Neuronal stem cell (in vitro differentiated cells): ENCODE data around the gene SHISA9.

ENCODE experiments used
- DNase-seq: peaks from one replicate; pipeline ENCODE4 v3.0.0-alpha.2; 2013; ENCODE audit warnings: low spot score
- H2AFZ ChIP-seq: one replicate; pipeline ENCODE4 v1.6.1; 2013; ENCODE audit warnings: mild to moderate bottlenecking, low read length, inconsistent platforms
- H2AK5ac ChIP-seq: 2 replicates; pipeline ENCODE4 v1.6.1; 2013; ENCODE audit warnings: low read depth, mild to moderate bottlenecking, inconsistent platforms, low read length, moderate library complexity, mixed read lengths
- H2BK120ac ChIP-seq: 2 replicates; pipeline ENCODE4 v1.6.1; 2013; ENCODE audit warnings: low read depth, mild to moderate bottlenecking, inconsistent platforms, low read length, moderate library complexity, mixed read lengths
- H2BK12ac ChIP-seq: one replicate; pipeline ENCODE4 v1.6.1; 2013; ENCODE audit warnings: low read length, inconsistent platforms
- H2BK15ac ChIP-seq: 2 replicates; pipeline ENCODE4 v1.6.1; 2013; ENCODE audit warnings: mild to moderate bottlenecking, low read length, inconsistent platforms, mixed read lengths
- H2BK5ac ChIP-seq: one replicate; pipeline ENCODE4 v1.6.1; 2013; ENCODE audit warnings: inconsistent platforms, mild to moderate bottlenecking, low read length, moderate library complexity
- H3K14ac ChIP-seq: one replicate; pipeline ENCODE4 v1.6.1; 2013; ENCODE audit warnings: low read length, inconsistent platforms
- H3K18ac ChIP-seq: 2 replicates; pipeline ENCODE4 v1.6.1; 2013; ENCODE audit warnings: low read length, inconsistent platforms
- H3K23ac ChIP-seq: 2 replicates; pipeline ENCODE4 v1.6.1; 2013; ENCODE audit warnings: low read depth, mild to moderate bottlenecking, mixed read lengths, low read length, inconsistent platforms; ENCODE audit not compliant: poor library complexity
- H3K27ac ChIP-seq: replicated peaks from 3 replicates; pipeline ENCODE4 v1.5.1; 2013; ENCODE audit warnings: low read length, inconsistent platforms
- H3K27me3 ChIP-seq, 3 experiments: 2 replicates each; pipeline ENCODE4 v1.6.1; 2013; ENCODE audit warnings: low read length in 3 of 3, mild to moderate bottlenecking in 2 of 3, inconsistent platforms in 1 of 3, low read depth in 1 of 3, mixed read lengths in 1 of 3, moderate library complexity in 1 of 3; ENCODE audit not compliant: control insufficient read depth in 3 of 3, insufficient read depth in 3 of 3
- H3K36me3 ChIP-seq, 2 donors: replicated peaks in 1 of 2; 2 replicates each; pipeline ENCODE4 v1.6.1; 2013; ENCODE audit warnings: low read length in 2 of 2; ENCODE audit not compliant: control insufficient read depth in 2 of 2, insufficient read depth in 2 of 2
- H3K4ac ChIP-seq: 2 replicates; pipeline ENCODE4 v1.6.1; 2013; ENCODE audit warnings: inconsistent platforms, mild to moderate bottlenecking, low read length, moderate library complexity
- H3K4me1 ChIP-seq, 2 donors: 1 replicate in 1 of 2; 2 replicates in 1 of 2; pipeline ENCODE4 v1.6.1; 2013; ENCODE audit warnings: low read length in 2 of 2, low read depth in 1 of 2; ENCODE audit not compliant: control insufficient read depth in 2 of 2, insufficient read depth in 1 of 2
- H3K4me2 ChIP-seq: one replicate; pipeline ENCODE4 v1.6.1; 2013; ENCODE audit warnings: mild to moderate bottlenecking, low read length, inconsistent platforms; ENCODE audit not compliant: insufficient read depth, poor library complexity, severe bottlenecking
- H3K4me3 ChIP-seq, 2 donors: 2 replicates each; pipeline ENCODE4 v1.5.1; 2013; ENCODE audit warnings: low read length in 2 of 2, mild to moderate bottlenecking in 2 of 2, inconsistent platforms in 1 of 2, moderate library complexity in 1 of 2
- H3K79me1 ChIP-seq: one replicate; pipeline ENCODE4 v1.6.1; 2013; ENCODE audit warnings: low read depth, mild to moderate bottlenecking, inconsistent platforms, low read length, moderate library complexity
- H3K9ac ChIP-seq: one replicate; pipeline ENCODE4 v1.6.1; 2013; ENCODE audit warnings: mild to moderate bottlenecking, low read depth, low read length, inconsistent platforms; ENCODE audit not compliant: poor library complexity
- H3K9me3 ChIP-seq, 2 donors: replicated peaks in 1 of 2; 2 replicates each; pipeline versions ENCODE3 to v1.6.1; 2013; ENCODE audit warnings: low read length in 2 of 2, mild to moderate bottlenecking in 2 of 2, inconsistent platforms in 1 of 2, low read depth in 1 of 2, mixed read lengths in 1 of 2, moderate library complexity in 1 of 2; ENCODE audit not compliant: control insufficient read depth in 2 of 2, insufficient read depth in 1 of 2
- H4K8ac ChIP-seq: one replicate; pipeline ENCODE4 v1.6.1; 2013; ENCODE audit warnings: low read depth, mild to moderate bottlenecking, inconsistent platforms, low read length, moderate library complexity
- H4K91ac ChIP-seq: one replicate; pipeline ENCODE4 v1.6.1; 2013; ENCODE audit warnings: low read length, low read depth, mild to moderate bottlenecking, inconsistent platforms; ENCODE audit not compliant: poor library complexity
- WGBS, 2 donors: extraction: QIAGEN DNeasy Blood & Tissue Kit; methylation state at CpG; one replicate each; pipeline ENCODE4 v1.1.7; 2013; ENCODE audit warnings: missing lambda C conversion rate in 2 of 2, mixed read lengths in 1 of 2; ENCODE audit not compliant: insufficient read length in 2 of 2, insufficient replicate concordance in 1 of 2; ENCODE audit errors: extremely low coverage in 2 of 2; 5-methylcytosine and 5-hydroxymethylcytosine counted together

SHISA9 gene

DNA sequence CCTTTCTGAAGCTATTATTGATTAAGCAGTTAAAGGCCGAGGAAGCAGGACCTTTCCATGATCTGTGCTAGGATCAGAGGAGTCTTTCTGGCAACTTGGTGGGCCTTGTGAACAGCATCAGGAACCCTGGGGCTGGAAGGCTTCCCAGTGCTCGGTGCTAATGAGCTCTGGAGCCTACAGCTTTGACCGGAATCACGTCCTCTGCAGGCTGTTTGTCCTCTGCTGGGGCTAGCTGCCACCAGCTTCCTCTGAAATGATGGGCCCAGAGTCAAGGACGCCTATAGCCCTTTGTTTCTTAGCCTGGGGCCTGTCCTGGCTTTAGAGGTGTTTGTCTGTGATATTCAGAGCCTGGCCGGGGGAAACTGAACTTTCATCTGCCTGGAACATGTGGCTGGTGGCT is 111.6 kb downstream of the SHISA9 start:
- Histone ChIP-seq H2AFZ (no peak overlapping the region), H4K91ac (no peak overlapping the region), H2AK5ac (peak overlapping the region; percentile 20), H2BK12ac (no peak overlapping the region), H3K36me3 (no peaks in the 10 kb centered on the region), H2BK120ac (no peak overlapping the region), H3K23ac (no peak overlapping the region), H3K4ac (no peak overlapping the region), H3K4me2 (no peak overlapping the region), H3K4me3 (no peak overlapping the region), H3K18ac (peak overlapping the region; percentile 46), H3K9me3 (no peaks in the 10 kb centered on the region), H2BK5ac (no peak overlapping the region), H3K4me1 (peaks cover 0 to 14% of the 10 kb centered on the region in 2 donors), H3K14ac (no peak overlapping the region), H3K27me3 (no peaks in the 10 kb centered on the region), H2BK15ac (no peak overlapping the region), H3K79me1 (no peaks in the 10 kb centered on the region), H3K27ac (no peak overlapping the region), H4K8ac (no peak overlapping the region), H3K9ac (no peak overlapping the region)
- no CpG with 5 or more reads among the region's 6 CpGs for WGBS, 2 donors
- DNase-seq, result no peak

DNA sequence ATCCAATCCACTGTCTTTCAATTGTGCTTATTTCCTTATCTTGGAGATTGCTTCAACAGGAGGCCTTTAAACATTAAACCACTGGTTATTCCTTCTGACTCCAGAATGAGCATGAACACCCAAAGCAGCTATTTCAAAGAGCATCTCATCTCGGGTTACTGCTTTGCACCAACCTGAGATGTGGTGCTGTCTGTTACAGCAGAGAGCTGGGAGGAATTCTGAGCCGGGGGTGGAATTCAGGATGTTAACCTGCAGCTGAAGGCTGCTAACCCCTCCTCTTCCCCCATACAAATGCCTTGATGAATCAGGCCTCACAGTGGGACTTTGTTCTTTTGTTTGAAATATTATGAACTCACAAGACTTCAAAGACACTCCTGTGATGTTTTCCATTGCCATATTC is 113.1 kb downstream of the SHISA9 start:
- no CpG with 5 or more reads among the region's 2 CpGs for WGBS, 2 donors
- no peak overlapping the region for H2BK5ac ChIP-seq
- no peak overlapping the region for H2AFZ ChIP-seq
- H3K14ac ChIP-seq, result no peak overlapping the region
- no peaks in the 10 kb centered on the region for H3K9me3 ChIP-seq
- H2BK15ac ChIP-seq, result no peak overlapping the region
- no peak for DNase-seq
- H2AK5ac ChIP-seq, result no peak overlapping the region
- no peak overlapping the region for H3K4ac ChIP-seq
- no peak overlapping the region for H3K18ac ChIP-seq
- no peaks in the 10 kb centered on the region for H3K36me3 ChIP-seq
- H2BK120ac ChIP-seq, result no peak overlapping the region
- H3K27me3 ChIP-seq, result no peaks in the 10 kb centered on the region
- H4K91ac ChIP-seq, result no peak overlapping the region
- H2BK12ac ChIP-seq, result no peak overlapping the region
- no peak overlapping the region for H3K23ac ChIP-seq
- H4K8ac ChIP-seq, result no peak overlapping the region
- no peak overlapping the region for H3K4me2 ChIP-seq
- H3K27ac ChIP-seq, result peak overlapping the region; percentile 34
- no peaks in the 10 kb centered on the region for H3K79me1 ChIP-seq
- H3K4me3 ChIP-seq, result no peak overlapping the region
- no peak overlapping the region for H3K9ac ChIP-seq
- peaks cover 0 to 14% of the 10 kb centered on the region in 2 donors for H3K4me1 ChIP-seq

DNA sequence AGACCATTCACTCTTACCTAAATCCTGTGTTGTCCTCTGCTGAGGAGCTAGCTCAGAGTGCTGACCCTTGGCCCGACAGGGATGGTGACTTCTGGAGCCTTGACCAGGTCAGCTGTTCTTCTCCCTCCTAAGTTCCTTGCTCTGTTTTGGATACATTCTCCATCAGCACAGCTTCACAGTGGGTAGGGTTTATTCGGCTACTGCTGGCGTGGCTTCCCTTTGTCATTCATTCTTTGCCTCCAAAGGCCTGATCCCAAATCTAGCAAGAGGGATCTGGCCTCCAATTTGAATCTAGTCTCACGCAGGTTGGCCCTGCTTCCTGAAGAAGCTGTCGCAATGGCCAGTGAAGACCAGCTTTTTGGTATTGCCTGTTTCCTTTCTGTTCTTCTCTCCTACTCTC is 116.6 kb downstream of the SHISA9 start:
- H4K91ac ChIP-seq, result no peak overlapping the region
- no peak overlapping the region for H2AK5ac ChIP-seq
- no peak overlapping the region for H3K14ac ChIP-seq
- no peak overlapping the region for H3K23ac ChIP-seq
- H3K36me3 ChIP-seq, result no peaks in the 10 kb centered on the region
- no peak for DNase-seq
- H3K4me2 ChIP-seq, result no peak overlapping the region
- H3K18ac ChIP-seq, result no peak overlapping the region
- no peak overlapping the region for H2BK12ac ChIP-seq
- H3K4ac ChIP-seq, result no peak overlapping the region
- no peaks in the 10 kb centered on the region for H3K79me1 ChIP-seq
- no peak overlapping the region for H2BK120ac ChIP-seq
- H2BK5ac ChIP-seq, result no peak overlapping the region
- H3K4me1 ChIP-seq, result peaks cover 0 to 7% of the 10 kb centered on the region in 2 donors
- H3K27me3 ChIP-seq, result no peaks in the 10 kb centered on the region
- H3K9me3 ChIP-seq, result no peaks in the 10 kb centered on the region
- no peak overlapping the region for H4K8ac ChIP-seq
- H3K9ac ChIP-seq, result no peak overlapping the region
- no peak overlapping the region for H3K4me3 ChIP-seq
- no peak overlapping the region for H2AFZ ChIP-seq
- no peak overlapping the region for H3K27ac ChIP-seq
- no peak overlapping the region for H2BK15ac ChIP-seq
- no CpG with 5 or more reads among the region's 5 CpGs for WGBS, 2 donors

GRCh38 chr16:13021996-13022395 is 120.6 kb downstream of the SHISA9 start:
- H2BK120ac ChIP-seq, result no peak overlapping the region
- no CpG with 5 or more reads among the region's 7 CpGs for WGBS, 2 donors
- H2BK5ac ChIP-seq, result no peak overlapping the region
- no peak overlapping the region for H2AK5ac ChIP-seq
- H3K23ac ChIP-seq, result no peak overlapping the region
- H3K36me3 ChIP-seq, result no peaks in the 10 kb centered on the region
- H3K4ac ChIP-seq, result no peak overlapping the region
- no peak overlapping the region for H3K14ac ChIP-seq
- no peak overlapping the region for H2BK15ac ChIP-seq
- no peaks in the 10 kb centered on the region for H3K79me1 ChIP-seq
- H3K4me3 ChIP-seq, result no peak overlapping the region
- H3K9ac ChIP-seq, result no peak overlapping the region
- no peak overlapping the region for H3K18ac ChIP-seq
- H3K27me3 ChIP-seq, result no peaks in the 10 kb centered on the region
- H3K4me1 ChIP-seq, result no peaks in the 10 kb centered on the region
- H3K4me2 ChIP-seq, result no peak overlapping the region
- H3K27ac ChIP-seq, result no peak overlapping the region
- no peak overlapping the region for H2BK12ac ChIP-seq
- H4K91ac ChIP-seq, result no peak overlapping the region
- H2AFZ ChIP-seq, result no peak overlapping the region
- no peak overlapping the region for H4K8ac ChIP-seq
- no peak for DNase-seq
- H3K9me3 ChIP-seq, result no peaks in the 10 kb centered on the region
